Suppressor macrophage (primary cell): ENCODE data around the gene LMX1A.

Experiments
- DNase-seq, 4 experiments: peaks; one replicate each; pipeline ENCODE4 v3.0.0-alpha.2; 2020 to 2022

The LMX1A gene

DNA sequence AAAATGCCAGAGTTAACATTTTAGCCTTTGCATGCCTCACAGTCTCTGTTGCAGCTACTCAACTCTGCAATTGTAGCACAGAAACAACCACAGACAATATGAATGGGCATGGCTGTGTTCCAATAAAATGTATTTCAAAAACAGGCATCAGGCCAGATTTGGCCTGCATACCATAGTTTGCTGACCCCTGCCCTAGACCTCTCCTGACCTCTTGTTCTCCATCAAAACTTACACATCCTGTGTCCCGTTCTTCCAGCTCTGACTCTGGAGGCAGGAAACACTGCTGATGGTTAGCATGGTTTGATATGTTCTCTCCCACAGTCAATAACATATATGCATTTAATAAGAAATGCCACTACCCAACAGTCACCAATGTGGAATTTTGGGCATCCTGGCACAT is 138.6 kb downstream of the LMX1A start:
- no peak for DNase-seq

DNA sequence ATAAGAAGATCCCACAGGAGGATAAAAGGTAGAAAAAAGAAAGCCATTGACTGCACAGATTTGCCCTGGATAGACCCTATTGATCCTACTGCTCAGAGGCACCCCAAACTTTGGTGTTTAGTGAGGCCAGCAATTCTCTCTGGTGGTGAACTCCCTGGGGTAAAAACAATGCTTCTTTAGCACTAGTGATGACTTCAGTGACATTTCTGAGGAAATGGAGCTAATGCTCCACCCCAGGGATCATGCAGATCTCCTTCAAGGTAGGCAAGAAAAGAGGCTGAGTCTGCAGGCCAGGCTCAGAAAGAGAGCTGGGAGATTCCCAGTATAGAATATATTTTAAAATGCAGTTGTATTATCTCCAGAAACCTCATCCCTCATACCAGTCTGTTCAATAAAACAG is 140.3 kb downstream of the LMX1A start:
- no peak for DNase-seq

GRCh38 chr1:165215676-165216075 is 140.8 kb downstream of the LMX1A start:
- DNase-seq, result no peak

DNA sequence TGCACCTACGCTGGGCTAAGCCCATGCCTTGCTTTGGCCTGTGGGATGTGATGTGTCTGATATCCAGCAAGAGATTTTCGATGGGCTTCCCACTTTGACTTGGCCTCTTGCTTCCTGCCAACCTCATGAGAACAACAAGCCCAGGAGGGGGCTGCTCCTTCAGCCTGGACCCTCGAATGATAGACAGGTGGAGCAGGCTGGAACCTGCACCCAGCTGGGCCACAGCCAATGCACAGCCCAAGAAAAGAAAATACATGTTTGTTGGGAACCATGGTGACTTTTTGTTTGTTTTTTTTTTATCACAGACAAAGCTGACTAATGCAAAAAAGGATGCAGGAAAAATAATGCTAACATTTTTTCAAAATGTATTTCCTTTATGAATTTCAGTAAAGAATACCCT is 144.3 kb downstream of the LMX1A start:
- no peak for DNase-seq

- DNase-seq, result no peak
Observed at GRCh38 chr1:165207853-165208515, 148.5 kb downstream of the LMX1A start.

DNA sequence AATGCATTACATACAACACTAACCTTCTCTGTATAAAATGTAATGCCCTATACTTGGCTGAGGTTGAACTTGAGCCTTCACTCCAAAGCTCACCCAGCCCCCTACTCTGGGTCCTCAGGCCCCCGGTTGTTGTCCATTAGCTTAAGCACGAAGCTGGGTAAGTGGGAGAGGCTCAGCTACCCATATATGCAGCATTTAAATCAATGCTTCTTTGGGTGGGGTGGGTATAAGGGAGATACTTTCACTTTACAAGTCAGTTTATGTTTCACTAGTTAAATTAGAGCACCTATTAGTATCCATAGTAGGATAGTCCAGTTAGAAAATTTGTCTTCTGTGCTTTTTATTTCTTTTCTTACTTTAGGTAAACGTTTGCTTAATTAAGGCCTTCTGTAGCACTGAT is 151.4 kb downstream of the LMX1A start:
- DNase-seq, result no peak

GRCh38 chr1:165204548-165204947 is 152.0 kb downstream of the LMX1A start:
- no peak for DNase-seq

GRCh38 chr1:165191087-165191486 is 165.4 kb downstream of the LMX1A start:
- no peak for DNase-seq

DNA sequence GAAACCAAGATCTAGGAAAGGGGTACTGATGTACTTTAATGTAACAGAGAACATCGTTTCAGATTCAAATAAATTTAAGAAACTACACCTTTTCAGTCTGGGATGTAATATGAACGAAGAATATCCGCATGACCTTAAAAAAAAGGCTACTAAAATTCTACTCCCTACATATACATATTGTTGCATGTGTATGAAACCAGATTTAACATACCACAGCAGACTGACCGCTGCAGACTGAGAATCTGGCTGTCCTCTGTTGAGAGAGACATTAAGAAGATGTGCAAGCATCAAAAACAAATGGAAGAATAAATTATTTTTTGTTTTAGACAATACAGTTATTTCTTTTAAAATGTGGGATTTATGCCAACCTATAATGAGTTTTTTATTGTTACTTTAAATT is 166.6 kb downstream of the LMX1A start:
- no peak for DNase-seq

DNA sequence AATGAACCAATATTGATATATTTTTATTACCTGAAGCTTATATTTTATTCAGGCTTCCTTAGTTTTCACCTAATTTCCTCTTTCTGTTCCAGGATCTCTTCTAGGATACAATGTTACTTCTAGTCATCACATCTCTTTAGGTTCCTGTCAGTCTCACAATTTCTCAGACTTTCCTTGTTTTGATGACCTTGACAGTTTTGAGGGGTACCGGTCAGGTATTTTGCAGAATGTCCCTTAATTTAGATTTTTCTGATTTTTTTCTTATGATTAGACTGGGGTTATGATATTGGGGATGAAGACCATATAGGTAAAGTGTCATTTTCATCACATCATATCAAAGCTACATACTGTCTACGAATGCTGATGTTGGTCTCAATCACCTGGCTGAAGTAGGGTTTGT is 167.5 kb downstream of the LMX1A start:
- DNase-seq, result no peak

DNA sequence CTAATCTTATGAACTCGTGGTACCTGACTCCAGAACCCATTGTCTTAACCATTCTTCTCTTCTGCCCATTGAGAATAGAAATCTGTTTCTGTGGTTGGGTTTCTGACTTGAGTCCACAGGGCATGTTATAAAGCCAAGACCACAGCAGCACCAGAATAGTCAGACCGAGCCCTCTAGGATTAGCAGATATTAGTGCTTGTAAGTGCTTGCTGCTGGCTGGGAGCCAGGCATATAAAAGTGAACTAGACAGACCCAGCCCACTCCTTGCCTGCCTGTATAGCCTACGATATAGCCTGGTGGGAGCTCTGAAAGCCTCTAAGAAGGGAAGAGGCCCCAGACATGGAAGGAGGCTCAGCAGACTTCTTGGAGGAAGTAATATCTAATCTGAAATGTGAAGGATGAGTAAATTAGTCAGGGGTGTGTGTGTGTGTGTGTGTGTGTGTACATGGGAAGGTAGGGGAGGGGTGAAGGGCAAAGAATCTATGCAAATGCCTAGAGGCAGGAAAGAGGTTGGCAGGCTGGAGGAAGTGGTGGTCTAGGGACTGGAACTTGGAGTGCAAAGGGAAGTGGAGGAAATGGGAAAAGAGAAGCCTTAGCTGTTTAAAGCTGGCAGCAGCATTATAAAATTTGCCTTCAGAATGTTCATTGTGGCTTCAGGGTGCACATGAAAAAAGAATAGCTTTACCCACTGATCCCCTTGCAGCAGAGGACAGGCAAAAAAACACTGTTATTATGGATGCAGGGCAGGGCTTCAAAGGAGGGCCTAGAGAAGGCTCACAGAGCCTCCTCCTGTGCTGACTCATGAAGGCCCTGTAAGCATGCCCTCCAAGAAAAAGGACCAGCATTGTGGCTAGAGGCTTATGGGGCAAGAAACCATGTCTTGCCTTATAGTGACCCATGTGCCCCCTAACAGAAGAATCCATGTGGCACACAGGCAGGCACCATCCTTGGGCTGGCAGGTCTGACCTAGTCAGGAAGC is 169.2 kb downstream of the LMX1A start:
- no peak for DNase-seq

DNA sequence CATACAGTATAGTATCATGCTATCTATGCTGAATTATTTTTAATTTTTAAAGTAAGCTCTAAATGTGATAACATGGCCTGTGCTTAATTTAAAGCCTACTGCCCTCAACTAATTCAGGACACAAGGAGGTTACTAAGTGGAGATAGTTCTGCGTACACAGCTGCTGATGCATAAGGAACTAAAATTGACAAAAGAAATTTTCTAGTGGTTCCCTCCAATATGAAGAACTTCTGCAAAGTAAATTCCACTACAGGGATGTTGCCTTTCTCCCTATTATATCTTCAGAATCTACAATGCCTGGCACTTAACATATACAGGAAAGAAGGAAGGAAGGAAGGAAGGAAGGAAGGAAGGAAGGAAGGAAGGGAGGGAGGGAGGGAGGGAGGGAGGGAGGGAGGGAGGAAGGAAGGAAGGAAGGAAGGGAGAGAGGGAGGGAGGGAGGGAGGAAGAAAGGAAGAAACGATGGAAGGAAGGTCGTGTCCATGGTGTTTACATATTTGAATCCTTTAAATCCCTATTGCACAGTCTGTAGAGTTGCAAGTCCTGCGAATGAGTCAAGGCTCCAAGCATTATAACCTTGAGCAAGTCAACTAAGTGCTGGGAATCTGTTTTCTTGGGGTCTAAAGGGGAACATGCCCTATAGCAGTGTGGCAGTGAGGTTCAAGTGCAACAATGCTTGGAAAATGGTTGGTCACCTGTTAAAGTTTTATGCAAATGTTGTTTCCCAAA is 171.2 kb downstream of the LMX1A start:
- DNase-seq, result no peak

- no peak for DNase-seq
Observed at GRCh38 chr1:165182975-165183374, 173.5 kb downstream of the LMX1A start.

- no peak for DNase-seq
Observed at GRCh38 chr1:165179306-165179705, 177.2 kb downstream of the LMX1A start.

- DNase-seq, result no peak
Observed at GRCh38 chr1:165174491-165174890, 182.0 kb downstream of the LMX1A start.

DNA sequence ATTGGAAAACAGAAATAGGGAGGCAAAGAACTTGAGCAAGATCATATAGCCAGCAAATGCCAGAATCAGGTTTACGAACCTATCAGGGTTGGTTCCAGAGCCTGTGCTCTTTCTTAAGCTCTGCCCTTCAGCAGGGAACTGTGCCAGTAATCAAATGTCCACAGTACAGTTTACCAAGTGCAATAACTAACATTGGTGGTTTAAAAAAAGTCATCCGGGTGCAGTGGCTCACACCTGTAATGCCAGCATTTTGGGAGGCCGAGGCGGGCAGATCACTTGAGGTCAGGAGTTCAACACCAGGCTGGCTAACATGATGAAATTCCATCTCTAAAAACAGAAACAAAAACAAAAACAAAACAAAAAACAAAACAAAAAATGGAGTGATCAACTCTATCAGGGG is 182.7 kb downstream of the LMX1A start:
- DNase-seq, result no peak

DNA sequence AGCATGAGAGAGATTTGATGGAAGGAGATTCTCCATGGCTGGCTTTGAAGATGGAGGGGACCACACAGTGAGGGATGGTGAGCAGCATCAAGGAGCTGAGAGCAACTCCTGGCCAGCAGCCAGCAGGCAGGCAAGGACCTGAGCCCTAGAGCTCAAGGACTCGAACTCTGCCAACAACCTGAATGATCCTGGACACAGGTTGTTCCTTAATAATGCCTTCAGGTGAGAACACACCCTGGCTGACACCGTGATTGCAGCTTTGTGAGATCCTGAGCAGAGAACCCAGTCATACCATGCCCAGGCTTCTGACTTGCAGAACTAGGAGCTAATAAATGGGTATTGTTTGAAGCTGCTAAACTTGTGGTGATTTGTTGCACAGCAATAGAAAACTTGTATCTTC is 183.1 kb downstream of the LMX1A start:
- no peak for DNase-seq

- no peak for DNase-seq
Observed at GRCh38 chr1:165172666-165173065, 183.8 kb downstream of the LMX1A start.

DNA sequence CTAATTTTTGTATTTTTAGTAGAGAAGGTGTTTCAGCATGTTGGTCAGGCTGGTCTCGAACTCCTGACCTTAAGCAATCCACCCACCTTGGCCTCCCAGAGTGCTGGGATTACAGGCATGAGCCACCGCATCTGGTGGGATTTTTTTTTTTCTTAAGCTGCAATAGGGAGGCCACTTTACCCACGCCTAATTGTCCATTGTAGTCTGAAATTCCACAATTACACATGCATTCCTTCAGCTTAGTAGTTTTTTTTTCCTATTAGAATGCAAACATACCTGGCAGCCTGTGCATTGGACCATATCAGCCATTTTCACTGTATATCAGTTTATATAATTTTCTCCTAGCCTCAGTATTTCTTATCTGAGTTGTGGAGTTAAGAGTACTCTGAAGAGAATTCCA is 186.8 kb downstream of the LMX1A start:
- no peak for DNase-seq

GRCh38 chr1:165169028-165169427 is 187.5 kb downstream of the LMX1A start:
- DNase-seq, result no peak

GRCh38 chr1:165168467-165168866 is 188.0 kb downstream of the LMX1A start:
- DNase-seq, result no peak

DNA sequence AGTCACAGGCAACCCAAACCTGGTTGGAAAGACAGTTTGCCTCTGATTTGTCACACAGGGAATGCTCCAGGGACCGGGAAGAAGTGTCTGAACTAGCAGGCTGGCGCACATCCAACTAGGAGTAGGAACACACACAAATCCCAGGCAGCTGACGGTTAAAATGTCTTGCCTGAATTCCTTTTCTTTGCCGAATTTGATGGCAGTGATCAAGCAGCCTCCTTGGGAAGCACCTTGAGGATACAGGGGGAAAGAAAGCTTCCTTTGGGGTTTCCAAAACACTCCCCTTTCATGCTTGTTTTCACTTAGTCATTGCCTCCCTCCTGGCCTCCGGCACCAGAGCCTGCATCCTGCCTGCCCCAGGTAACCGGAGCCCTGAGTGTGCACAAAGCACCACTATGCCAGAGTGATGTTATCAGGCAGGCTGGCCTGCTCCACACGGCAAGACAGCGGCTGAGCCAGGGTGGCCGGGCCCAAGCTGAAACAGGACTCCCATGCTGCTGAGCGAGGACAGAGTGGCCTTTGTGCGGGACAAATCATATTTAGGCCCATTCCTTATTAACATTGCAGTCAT is 193.8 kb downstream of the LMX1A start:
- no peak for DNase-seq

DNA sequence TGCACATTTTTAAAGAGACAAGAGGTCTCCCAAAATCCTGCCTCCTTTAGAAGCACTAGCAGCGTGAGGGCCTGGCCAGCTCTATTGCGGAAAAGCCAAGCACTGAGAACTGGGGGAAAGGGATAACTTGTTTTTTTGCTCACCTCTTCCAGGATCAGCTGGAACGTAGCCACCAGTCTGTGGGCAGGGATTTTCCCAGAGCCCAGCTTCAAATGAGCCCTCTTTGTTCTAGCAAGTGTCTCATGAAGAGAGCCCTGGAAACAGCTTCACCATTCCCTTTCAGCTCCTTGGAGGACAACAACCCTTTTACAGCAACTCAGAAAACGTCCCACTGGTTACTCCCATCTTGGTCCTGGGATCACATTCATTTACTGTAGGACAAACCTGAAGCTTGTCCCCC is 195.4 kb downstream of the LMX1A start:
- DNase-seq, result no peak
